IMR-90 (cell line): ENCODE data around the gene MALT1. TPM values are rescaled to one million over a fixed set of nuclear protein-coding genes. Genes with fewer than 3 reads are reported as not detected.

Experiments
- ATAC-seq: fragments of 200-7000 bp; cut with Tn5 transposase; 2 replicates; pipeline ENCODE4 v1.9.1; 2020; ENCODE audit warnings: low read depth, mild to moderate bottlenecking, moderate library complexity
- BruUV-seq: library from RNA; stranded (reverse); fragments of 400-500 nt; replicated peaks from 2 replicates; lab custom pipeline; 2021; lab: Mats Ljungman, UMichigan
- CTCF ChIA-PET: fragments of 300-600 bp; formaldehyde crosslinking; extraction: SDS; loops from one replicate; lab custom pipeline; 2021; ENCODE audit warnings: antibody characterized with exemption; lab: Yijun Ruan, JAX
- POLR2A ChIA-PET: fragments of 300-600 bp; sonication (Branson Sonifier 250); formaldehyde crosslinking; loops from one replicate; lab custom pipeline; 2022; ENCODE audit warnings: antibody characterized with exemption; ENCODE audit not compliant: unreplicated experiment; lab: Charles Lee
- DNase-seq: peaks from one replicate; pipeline ENCODE4 v3.0.0; 2013
- H2AFZ ChIP-seq: replicated peaks from 2 replicates; pipeline ENCODE3; 2013; ENCODE audit warnings: low read length, mild to moderate bottlenecking; ENCODE audit not compliant: poor library complexity
- H2AK5ac ChIP-seq: 2 replicates; pipeline ENCODE4 v1.6.1; 2013; ENCODE audit warnings: low read depth, low read length, inconsistent platforms
- H2AK9ac ChIP-seq: replicated peaks from 2 replicates; pipeline ENCODE3; 2013; ENCODE audit warnings: mild to moderate bottlenecking, low read depth, low read length, moderate library complexity; ENCODE audit not compliant: poor library complexity
- H2BK120ac ChIP-seq: 2 replicates; pipeline ENCODE4 v1.6.1; 2013; ENCODE audit warnings: low read depth, low read length, inconsistent platforms
- H2BK15ac ChIP-seq: 3 replicates; pipeline ENCODE4 v1.6.1; 2013; ENCODE audit warnings: low read depth, low read length, inconsistent platforms
- H2BK20ac ChIP-seq: 2 replicates; pipeline ENCODE4 v1.6.1; 2013; ENCODE audit warnings: low read depth, mild to moderate bottlenecking, inconsistent platforms, low read length, moderate library complexity
- H2BK5ac ChIP-seq: 2 replicates; pipeline ENCODE4 v1.6.1; 2013; ENCODE audit warnings: mild to moderate bottlenecking, low read depth, low read length, inconsistent platforms; ENCODE audit not compliant: poor library complexity, severe bottlenecking
- H3K14ac ChIP-seq: replicated peaks from 2 replicates; pipeline ENCODE4 v1.6.1; 2013; ENCODE audit warnings: low read depth, low read length, inconsistent platforms
- H3K18ac ChIP-seq: 2 replicates; pipeline ENCODE4 v1.6.1; 2013; ENCODE audit warnings: low read depth, low read length, control low read depth
- H3K23ac ChIP-seq: 2 replicates; pipeline ENCODE4 v1.6.1; 2013; ENCODE audit warnings: low read depth, low read length, inconsistent platforms
- H3K27ac ChIP-seq: 2 replicates; pipeline ENCODE4 v1.5.1; 2013; ENCODE audit warnings: mild to moderate bottlenecking, control low read depth, low read length; ENCODE audit not compliant: insufficient read depth
- H3K27me3 ChIP-seq: 2 replicates; pipeline ENCODE4 v1.6.1; 2013; ENCODE audit warnings: low read length; ENCODE audit not compliant: control insufficient read depth, insufficient read depth
- H3K36me3 ChIP-seq: 2 replicates; pipeline ENCODE4 v1.6.1; 2013; ENCODE audit warnings: low read length, mixed read lengths; ENCODE audit not compliant: control insufficient read depth, insufficient read depth
- H3K4ac ChIP-seq: 2 replicates; pipeline ENCODE4 v1.6.1; 2013; ENCODE audit warnings: low read depth, low read length, inconsistent platforms
- H3K4me1 ChIP-seq: 2 replicates; pipeline ENCODE4 v1.6.1; 2013; ENCODE audit warnings: low read length, mixed read lengths; ENCODE audit not compliant: control insufficient read depth, insufficient read depth
- H3K4me2 ChIP-seq: 2 replicates; pipeline ENCODE4 v1.6.1; 2013; ENCODE audit warnings: low read depth, mild to moderate bottlenecking, control low read depth, low read length, moderate library complexity
- H3K4me3 ChIP-seq: 2 replicates; pipeline ENCODE4 v1.5.1; 2013; ENCODE audit warnings: low read depth, mild to moderate bottlenecking, control low read depth, low read length, moderate library complexity; ENCODE audit not compliant: insufficient read depth
- H3K56ac ChIP-seq: 2 replicates; pipeline ENCODE4 v1.6.1; 2013; ENCODE audit warnings: low read length, inconsistent platforms; ENCODE audit not compliant: insufficient read depth; ENCODE audit errors: extremely low read depth
- H3K79me1 ChIP-seq, 2 experiments: 2 replicates each; pipeline ENCODE4 v1.6.1; 2013; ENCODE audit warnings: low read length in 2 of 2, inconsistent platforms in 1 of 2, low read depth in 1 of 2
- H3K9ac ChIP-seq: 2 replicates; pipeline ENCODE4 v1.6.1; 2013; ENCODE audit warnings: low read depth, low read length, control low read depth
- H3K9me1 ChIP-seq: 2 replicates; pipeline ENCODE4 v1.6.1; 2013; ENCODE audit warnings: low read length, inconsistent platforms; ENCODE audit not compliant: insufficient read depth
- H3K9me3 ChIP-seq: 2 replicates; pipeline ENCODE4 v1.6.1; 2013; ENCODE audit warnings: low read length; ENCODE audit not compliant: control insufficient read depth, insufficient read depth
- H4K20me1 ChIP-seq: 2 replicates; pipeline ENCODE4 v1.6.1; 2013; ENCODE audit warnings: low read length, inconsistent platforms; ENCODE audit not compliant: insufficient read depth
- H4K5ac ChIP-seq: 2 replicates; pipeline ENCODE4 v1.6.1; 2013; ENCODE audit warnings: mild to moderate bottlenecking, low read depth, low read length, control low read depth
- H4K8ac ChIP-seq, 2 experiments: 2 replicates each; pipeline ENCODE4 v1.6.1; 2013; ENCODE audit warnings: low read depth in 2 of 2, low read length in 2 of 2, control low read depth in 1 of 2, inconsistent platforms in 1 of 2
- H4K91ac ChIP-seq: 2 replicates; pipeline ENCODE4 v1.6.1; 2013; ENCODE audit warnings: low read depth, low read length, inconsistent platforms; ENCODE audit not compliant: insufficient read depth
- CEBPB ChIP-seq: IDR thresholded peaks from 2 replicates; pipeline ENCODE4 v1.6.1; 2012; ENCODE audit warnings: low read depth, low read length, improper control_type of control experiment
- CTCF ChIP-seq: conservative IDR thresholded peaks from 2 replicates; pipeline ENCODE4 v1.5.1; 2012; ENCODE audit warnings: mild to moderate bottlenecking, low read depth, low read length, improper control_type of control experiment
- FOS ChIP-seq: fragments of 150-350 bp; IDR thresholded peaks from 2 replicates; pipeline ENCODE4 v1.6.1; 2016; ENCODE audit warnings: low read depth, low read length
- MXI1 ChIP-seq: IDR thresholded peaks from 2 replicates; pipeline ENCODE4 v1.6.1; 2012; ENCODE audit warnings: low read depth, mild to moderate bottlenecking, low read length, moderate library complexity, borderline replicate concordance
- WGBS, 2 experiments: methylation state at CpG; one replicate each; pipeline versions ENCODE4 v1.1.5 to v1.1.7; 2013; ENCODE audit warnings: missing lambda C conversion rate in 2 of 2; ENCODE audit not compliant: insufficient read length in 1 of 2; ENCODE audit errors: extremely low coverage in 2 of 2; 5-methylcytosine and 5-hydroxymethylcytosine counted together
- dilution Hi-C: fragments of 300-500 bp; cut with HindIII; formaldehyde crosslinking; loops from one replicate; pipeline ENCODE4 v1.14.3; 2018; ENCODE audit warnings: low sequenced_read_pairs; ENCODE audit not compliant: unreplicated experiment
- in situ Hi-C: fragments of 300-500 bp; cut with MboI; formaldehyde crosslinking; loops from 3 replicates; pipeline ENCODE4 v1.14.3; 2019; ENCODE audit warnings: low sequenced_read_pairs, inconsistent platforms, mixed read lengths
- intact Hi-C: fragments of 100-400 bp; cut with micrococcal nuclease; formaldehyde crosslinking; loops from 2 replicates; pipeline ENCODE4 v1.10.0; 2022
- polyA plus RNA-seq, 3 experiments: library from polyadenylated mRNA; depleted of rRNA; stranded (reverse); fragments of >200 nt; gene quantifications; 2 replicates each; pipeline ENCODE4 v1.2.3, GENCODE V29; 2012; ENCODE audit warnings: low replicate concordance in 1 of 3
- total RNA-seq: library from RNA; depleted of rRNA; stranded (reverse); fragments of >200 nt; gene quantifications from 2 replicates; pipeline ENCODE4 v1.2.3, GENCODE V29; 2012

Gene MALT1
- total and polyA plus RNA-seq, 2 of the 4 experiments (the other 2 are of a cell fraction): 8.3 to 25.3 TPM

- no peaks in the 10 kb centered on the region for H3K27me3 ChIP-seq
- peak; percentile 68 for DNase-seq
- dilution Hi-C loops: no loop called here
Measured at GRCh38 chr18:58669731-58670378, 1.4 kb upstream of the MALT1 start.

More at GRCh38 chr18:58669731-58670378, 1.4 kb upstream of the MALT1 start:
- BruUV-seq: no TSS peak
- Histone ChIP-seq H3K56ac (no peak overlapping the region), H3K9me1 (peaks cover 6% of the 10 kb centered on the region), H3K23ac (no peak overlapping the region), H3K4me2 (peak overlapping the region; percentile 94; the same call in 1 of the 2 replicates), H2AFZ (no peak overlapping the region), H3K18ac (no peak overlapping the region), H3K9ac (0 out of 2 replicates have a peak overlapping the region, but pooled peaks have one; percentile 57), H2BK120ac (0 out of 2 replicates have a peak overlapping the region, but pooled peaks have one; percentile 20), H2AK9ac (no peak overlapping the region), H3K36me3 (no peaks in the 10 kb centered on the region), H2BK20ac (peak overlapping the region; percentile 9; the same call in 1 of the 2 replicates), H3K4ac (0 out of 2 replicates have a peak overlapping the region, but pooled peaks have one; percentile 4), H3K9me3 (no peaks in the 10 kb centered on the region), H3K14ac (no peak overlapping the region), H4K20me1 (peaks cover 12% of the 10 kb centered on the region), H2AK5ac (peak overlapping the region; percentile 68), H4K8ac (no peak overlapping the region), H3K4me3 (no peak overlapping the region), H2BK15ac (0 out of 3 replicates have a peak overlapping the region, but pooled peaks have one; percentile 3), H2BK5ac (no peak overlapping the region), H3K27ac (no peak overlapping the region), H3K79me1 (peaks cover 19 to 32% of the 10 kb centered on the region in 2 experiments), H4K5ac (no peak overlapping the region), H3K4me1 (peaks cover 14% of the 10 kb centered on the region), H4K91ac (no peak overlapping the region)
- in situ Hi-C loops: loop anchor here (5.0 kb wide), 1 partner anchor 88 kb away; no protein-coding TSS in a partner anchor
- 82% methylated on average over 2 of the region's 11 CpGs; no CpG with 5 or more reads in 1 of the 2 experiments for WGBS, 2 experiments
- ChIA-PET POLR2A (no interaction called here), CTCF (no interaction called here)
- TF ChIP-seq FOS (peak; percentile 15; the same call in 1 of the 2 replicates), CEBPB (peak; percentile 3; the same call in 1 of the 2 replicates), MXI1 (no peak), CTCF (no peak)
- intact Hi-C loops: loop anchor here (2.0 kb wide), 2 partner anchors 95 to 141 kb away; no protein-coding TSS in a partner anchor
- ATAC-seq: no peak
